Neural progenitor cell (in vitro differentiated cells): ENCODE measurements around the gene FCRL1. TPM values are rescaled to one million over a fixed set of nuclear protein-coding genes. Genes with fewer than 3 reads are reported as not detected.

Experiments
- DNase-seq: peaks from one replicate; pipeline ENCODE4 v3.0.0-alpha.2; 2016; ENCODE audit warnings: low spot score
- H2AFZ ChIP-seq: fragments of 200-600 bp; sonication (generic); replicated peaks from 2 replicates; pipeline ENCODE4 v1.6.1; 2016; ENCODE audit warnings: antibody characterized with exemption
- H3F3A ChIP-seq: fragments of 200-600 bp; sonication (generic); 2 replicates; pipeline ENCODE4 v1.6.1; 2016; ENCODE audit warnings: antibody characterized with exemption, low read depth
- H3K27ac ChIP-seq: fragments of 200-600 bp; sonication (generic); 2 replicates; pipeline ENCODE4 v1.5.1; 2016; ENCODE audit warnings: mild to moderate bottlenecking
- H3K27me3 ChIP-seq: fragments of 200-600 bp; sonication (generic); 2 replicates; pipeline ENCODE4 v1.6.1; 2016; ENCODE audit warnings: mild to moderate bottlenecking, moderate library complexity
- H3K36me3 ChIP-seq: fragments of 200-600 bp; sonication (generic); 2 replicates; pipeline ENCODE4 v1.5.1; 2016
- H3K4me1 ChIP-seq: fragments of 200-600 bp; sonication (generic); 2 replicates; pipeline ENCODE4 v1.6.1; 2016; ENCODE audit warnings: mixed run types
- H3K4me2 ChIP-seq: fragments of 200-600 bp; sonication (generic); 2 replicates; pipeline ENCODE4 v1.6.1; 2016
- H3K4me3 ChIP-seq: fragments of 200-600 bp; sonication (generic); 2 replicates; pipeline ENCODE4 v1.5.1; 2016
- H3K79me2 ChIP-seq: fragments of 200-600 bp; sonication (generic); 2 replicates; pipeline ENCODE4 v1.6.1; 2016; ENCODE audit warnings: low read depth
- H3K9ac ChIP-seq: fragments of 200-600 bp; sonication (generic); 2 replicates; pipeline ENCODE4 v1.6.1; 2016
- H3K9me3 ChIP-seq: fragments of 200-600 bp; sonication (generic); 2 replicates; pipeline ENCODE4 v1.5.1; 2016; ENCODE audit warnings: low read depth
- H4K20me1 ChIP-seq: fragments of 200-600 bp; sonication (generic); 2 replicates; pipeline ENCODE4 v1.6.1; 2016; ENCODE audit warnings: low read depth
- H3K27ac Mint-ChIP-seq: 3 replicates; pipeline ENCODE4 v1.8.0; 2021; ENCODE audit warnings: mixed read lengths
- H3K27me3 Mint-ChIP-seq: 2 replicates; pipeline ENCODE4 v1.8.0; 2022; ENCODE audit warnings: low read depth, mild to moderate bottlenecking, inconsistent platforms, moderate library complexity, mixed read lengths; ENCODE audit not compliant: insufficient read depth
- H3K36me3 Mint-ChIP-seq: 3 replicates; pipeline ENCODE4 v1.8.0; 2021; ENCODE audit warnings: mixed read lengths
- H3K4me1 Mint-ChIP-seq: 3 replicates; pipeline ENCODE4 v1.8.0; 2021; ENCODE audit warnings: mixed read lengths
- H3K4me3 Mint-ChIP-seq: 3 replicates; pipeline ENCODE4 v1.8.0; 2021; ENCODE audit warnings: mild to moderate bottlenecking, moderate library complexity, mixed read lengths
- H3K9me3 Mint-ChIP-seq: 3 replicates; pipeline ENCODE4 v1.8.0; 2020; ENCODE audit warnings: mixed read lengths
- CTCF ChIP-seq: fragments of 200-600 bp; sonication (generic); IDR thresholded peaks from 2 replicates; pipeline ENCODE4 v1.5.1; 2017; ENCODE audit warnings: antibody characterized with exemption, mild to moderate bottlenecking
- EZH2 ChIP-seq: fragments of 200-600 bp; sonication (generic); IDR thresholded peaks from 2 replicates; pipeline ENCODE4 v1.6.1; 2017; ENCODE audit warnings: antibody characterized with exemption, mild to moderate bottlenecking, moderate library complexity
- EZH2phosphoT487 ChIP-seq: fragments of 200-600 bp; sonication (generic); IDR thresholded peaks from 2 replicates; pipeline ENCODE4 v1.6.1; 2017; ENCODE audit warnings: antibody characterized with exemption
- total RNA-seq: library from RNA; depleted of rRNA; stranded (reverse); fragments of >200 nt; gene quantifications from 2 replicates; pipeline ENCODE4 v1.2.3, GENCODE V29; 2015; ENCODE audit warnings: low replicate concordance

The FCRL1 gene
- total RNA-seq, 1 donor from 2014 or later, result not detected

- Histone ChIP-seq H3K4me3 (no peak overlapping the region), H3K79me2 (no peaks in the 10 kb centered on the region), H4K20me1 (no peaks in the 10 kb centered on the region), H3K36me3 (no peaks in the 10 kb centered on the region), H3K4me1 (no peaks in the 10 kb centered on the region), H3F3A (no peaks in the 10 kb centered on the region), H2AFZ (no peak overlapping the region), H3K27me3 (peaks cover 6% of the 10 kb centered on the region), H3K9ac (no peak overlapping the region), H3K27ac (no peak overlapping the region), H3K9me3 (no peaks in the 10 kb centered on the region), H3K4me2 (no peak overlapping the region)
- Mint-ChIP-seq H3K4me1 (no peaks in the 10 kb centered on the region), H3K27ac (no peak overlapping the region), H3K4me3 (no peak overlapping the region), H3K36me3 (no peaks in the 10 kb centered on the region), H3K27me3 (peaks cover 2% of the 10 kb centered on the region), H3K9me3 (no peaks in the 10 kb centered on the region)
- DNase-seq, result no peak
- TF ChIP-seq CTCF (no peak), EZH2phosphoT487 (no peak), EZH2 (no peak)
Observed at GRCh38 chr1:157803851-157804250, 16.1 kb downstream of the FCRL1 start.

GRCh38 chr1:157799996-157800395 is 19.9 kb downstream of the FCRL1 start:
- Histone ChIP-seq H4K20me1 (no peaks in the 10 kb centered on the region), H3K9me3 (no peaks in the 10 kb centered on the region), H3K36me3 (no peaks in the 10 kb centered on the region), H3K9ac (no peak overlapping the region), H3K4me1 (no peaks in the 10 kb centered on the region), H3K4me3 (no peak overlapping the region), H3K27ac (no peak overlapping the region), H3K27me3 (no peaks in the 10 kb centered on the region), H3F3A (no peaks in the 10 kb centered on the region), H3K4me2 (no peak overlapping the region), H3K79me2 (no peaks in the 10 kb centered on the region), H2AFZ (no peak overlapping the region)
- Mint-ChIP-seq H3K4me1 (no peaks in the 10 kb centered on the region), H3K27ac (no peak overlapping the region), H3K4me3 (no peak overlapping the region), H3K36me3 (no peaks in the 10 kb centered on the region), H3K9me3 (no peaks in the 10 kb centered on the region), H3K27me3 (peaks cover under 1% of the 10 kb centered on the region)
- no peak for DNase-seq
- TF ChIP-seq EZH2 (no peak), EZH2phosphoT487 (no peak), CTCF (no peak)

GRCh38 chr1:157798211-157798610 is 21.7 kb downstream of the FCRL1 start:
- Mint-ChIP-seq H3K27me3 (no peaks in the 10 kb centered on the region), H3K36me3 (no peaks in the 10 kb centered on the region), H3K4me3 (no peak overlapping the region), H3K9me3 (peaks cover 3% of the 10 kb centered on the region), H3K27ac (no peak overlapping the region), H3K4me1 (no peaks in the 10 kb centered on the region)
- no peaks in the 10 kb centered on the region for H3K27me3 ChIP-seq
- H2AFZ ChIP-seq, result no peak overlapping the region
- no peaks in the 10 kb centered on the region for H3K4me1 ChIP-seq
- H3K9ac ChIP-seq, result no peak overlapping the region
- no peaks in the 10 kb centered on the region for H3F3A ChIP-seq
- H3K4me2 ChIP-seq, result no peak overlapping the region
- no peak overlapping the region for H3K4me3 ChIP-seq
- DNase-seq, result no peak
- H4K20me1 ChIP-seq, result no peaks in the 10 kb centered on the region
- H3K27ac ChIP-seq, result no peak overlapping the region
- H3K36me3 ChIP-seq, result no peaks in the 10 kb centered on the region
- no peaks in the 10 kb centered on the region for H3K79me2 ChIP-seq
- H3K9me3 ChIP-seq, result peaks cover 6% of the 10 kb centered on the region
- TF ChIP-seq EZH2 (no peak), CTCF (no peak), EZH2phosphoT487 (no peak)
